ENCODE measurements around the gene PGAP3.

Gene PGAP3

DNA sequence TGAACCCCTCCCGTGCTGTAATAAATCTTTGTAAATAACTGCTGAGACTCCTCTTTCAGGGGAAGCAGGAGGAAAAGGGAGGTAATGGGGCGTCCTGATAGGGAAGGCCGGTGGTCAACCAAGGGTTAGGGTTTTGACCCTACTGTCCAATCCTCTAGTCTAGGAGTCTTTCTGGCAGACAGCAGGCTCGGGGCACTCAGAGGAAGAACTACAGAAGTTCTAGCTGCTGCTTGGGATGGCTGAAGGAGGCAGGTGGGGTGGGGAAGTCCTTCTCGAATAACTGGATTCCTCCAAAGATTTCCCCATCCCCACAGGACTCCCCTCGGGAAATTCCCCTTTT lies 51.3 kb downstream of the PGAP3 start:
- DNase-seq = no peak

DNA sequence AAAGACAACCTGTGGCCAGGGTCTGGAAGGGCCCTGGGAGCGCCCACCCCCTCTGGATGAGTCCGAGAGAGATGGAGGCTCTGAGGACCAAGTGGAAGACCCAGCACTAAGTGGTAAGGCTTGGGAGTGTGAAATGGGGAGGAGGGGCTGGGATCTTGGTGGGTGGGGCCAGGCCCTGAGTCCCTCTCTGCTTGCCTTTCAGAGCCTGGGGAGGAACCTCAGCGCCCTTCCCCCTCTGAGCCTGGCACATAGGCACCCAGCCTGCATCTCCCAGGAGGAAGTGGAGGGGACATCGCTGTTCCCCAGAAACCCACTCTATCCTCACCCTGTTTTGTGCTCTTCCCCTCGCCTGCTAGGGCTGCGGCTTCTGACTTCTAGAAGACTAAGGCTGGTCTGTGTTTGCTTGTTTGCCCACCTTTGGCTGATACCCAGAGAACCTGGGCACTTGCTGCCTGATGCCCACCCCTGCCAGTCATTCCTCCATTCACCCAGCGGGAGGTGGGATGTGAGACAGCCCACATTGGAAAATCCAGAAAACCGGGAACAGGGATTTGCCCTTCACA lies 52.2 kb downstream of the PGAP3 start:
- DNase-seq = no peak

DNA sequence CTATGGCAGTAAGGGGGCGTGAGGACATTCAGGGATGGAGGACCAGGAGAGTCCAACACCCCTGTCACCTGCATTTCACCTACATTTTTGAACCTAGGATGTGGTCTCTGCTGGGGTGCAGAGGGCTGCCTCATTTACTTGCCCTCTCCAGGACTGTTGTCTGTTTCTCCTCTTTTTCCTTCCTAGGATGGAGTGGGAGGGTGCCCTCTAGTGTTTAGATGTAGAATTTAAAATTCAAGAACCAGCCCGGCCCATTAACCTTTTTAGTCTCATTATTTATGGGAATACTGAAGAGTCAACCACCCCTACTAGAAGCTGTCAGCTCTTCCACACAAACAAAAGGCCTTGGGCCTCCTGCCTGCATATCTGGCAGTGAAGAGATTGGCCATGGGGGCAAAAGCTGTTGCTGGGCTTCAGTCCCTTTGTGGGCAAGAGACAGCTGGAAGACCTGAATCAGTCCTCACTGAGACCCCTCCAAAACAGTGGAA lies 53.4 kb downstream of the PGAP3 start:
- peak; percentile 36 for DNase-seq

DNA sequence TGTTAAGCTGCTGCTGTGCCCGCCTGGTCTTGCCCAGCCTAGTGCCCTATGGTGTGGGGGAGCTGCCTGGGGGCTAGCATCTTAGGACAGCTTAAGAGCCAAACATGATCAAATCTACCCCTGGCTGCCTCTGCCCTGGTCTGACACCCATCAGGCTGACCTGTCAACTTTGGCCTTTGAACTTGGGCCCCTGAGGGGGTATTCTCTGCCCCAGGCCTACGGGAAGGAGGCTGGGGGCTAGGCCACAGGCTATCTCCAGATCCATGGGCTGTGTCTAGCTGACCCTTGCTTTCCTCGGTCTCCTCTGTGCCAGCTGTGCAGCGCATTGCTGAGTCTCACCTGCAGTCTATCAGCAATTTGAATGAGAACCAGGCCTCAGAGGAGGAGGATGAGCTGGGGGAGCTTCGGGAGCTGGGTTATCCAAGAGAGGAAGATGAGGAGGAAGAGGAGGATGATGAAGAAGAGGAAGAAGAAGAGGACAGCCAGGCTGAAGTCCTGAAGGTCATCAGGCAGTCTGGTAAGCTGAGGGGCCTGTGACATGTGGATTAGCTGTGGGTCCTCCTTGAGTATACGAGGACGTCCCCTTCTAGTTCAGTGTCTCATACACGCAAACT lies 54.2 kb downstream of the PGAP3 start:
- DNase-seq = no peak

DNA sequence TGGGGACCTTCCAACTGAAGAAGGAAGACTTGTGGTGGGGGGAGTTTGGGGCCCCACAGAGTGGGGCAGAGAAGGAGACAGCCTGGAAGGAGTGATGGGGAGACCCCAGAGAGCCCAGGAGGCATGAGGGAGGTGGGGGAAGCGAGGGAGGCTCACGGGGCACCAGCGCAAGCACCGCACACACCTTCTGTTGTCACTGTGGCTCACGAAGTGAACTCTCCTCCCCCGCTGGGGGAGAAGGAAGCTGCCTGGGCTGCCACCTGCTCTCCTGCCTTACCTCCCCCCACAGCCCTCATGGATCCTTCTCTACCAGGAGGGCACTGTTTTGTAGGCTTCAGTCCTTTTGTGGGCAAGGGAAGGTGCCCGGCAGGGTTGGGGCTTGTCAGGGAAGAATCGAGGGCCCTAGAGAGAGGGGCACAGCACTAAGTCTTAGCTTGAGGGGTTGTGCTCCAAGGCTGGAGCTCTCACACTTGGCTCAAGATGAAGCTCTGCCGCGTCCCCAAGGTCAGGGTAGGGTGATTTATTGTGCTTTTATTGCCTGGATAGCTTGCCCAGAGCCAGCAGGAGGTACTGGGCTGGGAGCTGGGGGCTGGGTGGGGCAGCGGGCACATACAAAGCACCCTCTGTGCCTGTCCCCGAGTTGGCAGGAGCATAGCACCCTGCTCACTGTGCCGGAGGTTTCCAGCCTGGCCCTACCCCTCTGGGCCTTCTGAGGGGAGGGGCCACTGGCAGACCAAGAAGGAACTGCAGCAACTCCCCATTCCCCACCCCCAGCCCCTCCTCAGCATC lies 55.5 kb downstream of the PGAP3 start:
- no peak for DNase-seq

DNA sequence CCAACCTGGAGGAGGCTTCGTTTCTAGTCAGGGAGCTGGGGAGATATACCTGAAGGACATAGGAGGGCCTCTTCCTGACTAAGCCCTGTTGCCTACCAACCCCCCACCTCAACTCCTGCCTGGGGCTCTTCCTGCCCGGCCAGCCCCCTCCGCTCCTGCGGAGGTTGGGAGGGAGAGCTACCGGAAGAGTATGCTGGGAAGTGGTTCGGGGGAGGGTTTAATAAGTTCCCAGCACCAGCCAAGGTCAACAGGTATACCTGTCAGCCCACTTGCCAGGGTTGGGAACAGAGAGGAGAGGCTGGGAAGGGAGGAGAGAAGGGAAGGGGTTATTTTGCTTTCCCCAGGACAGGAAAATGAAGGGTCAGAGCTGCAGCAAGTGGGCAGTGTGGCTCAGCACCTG lies 56.5 kb downstream of the PGAP3 start:
- no peak for DNase-seq

DNA sequence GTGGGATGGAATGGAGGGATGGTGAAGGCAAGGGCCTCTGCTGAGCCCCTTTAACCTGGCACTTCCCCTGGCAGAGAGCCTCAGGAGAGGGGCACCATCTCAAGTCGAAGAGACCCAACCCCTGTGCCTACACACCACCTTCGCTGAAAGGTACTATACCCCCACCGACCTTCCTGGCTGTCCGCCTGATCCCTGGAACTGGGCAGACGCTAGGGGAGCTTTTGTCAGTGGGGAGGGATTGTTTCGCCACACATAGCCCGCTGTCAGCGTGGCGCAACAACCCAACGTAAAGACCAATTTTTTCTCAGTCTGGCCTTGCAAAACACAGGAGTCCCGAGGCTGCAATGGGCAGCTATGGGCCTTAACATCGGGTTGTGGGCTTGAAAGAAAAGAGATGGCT lies 58.0 kb downstream of the PGAP3 start:
- DNase-seq = no peak

DNA sequence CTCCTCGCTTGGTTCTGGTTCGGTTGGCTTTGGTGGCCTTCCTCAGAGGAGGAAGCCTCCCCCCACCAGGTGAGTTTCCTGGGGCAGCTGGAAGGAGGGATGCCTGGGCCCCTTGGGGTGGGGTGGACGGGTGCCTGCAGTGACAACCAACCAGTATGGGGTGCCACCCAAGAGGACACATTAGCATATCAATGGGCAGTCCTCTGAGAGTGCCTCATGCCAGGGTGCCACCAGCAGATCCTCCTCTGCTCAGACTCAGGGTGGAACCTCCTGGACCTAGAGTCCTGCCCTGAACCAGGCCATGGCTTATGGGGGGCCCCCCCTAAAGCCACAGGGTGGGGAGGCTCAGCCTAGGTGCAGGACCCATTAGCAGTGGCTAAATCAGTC lies 58.4 kb downstream of the PGAP3 start:
- DNase-seq = no peak

DNA sequence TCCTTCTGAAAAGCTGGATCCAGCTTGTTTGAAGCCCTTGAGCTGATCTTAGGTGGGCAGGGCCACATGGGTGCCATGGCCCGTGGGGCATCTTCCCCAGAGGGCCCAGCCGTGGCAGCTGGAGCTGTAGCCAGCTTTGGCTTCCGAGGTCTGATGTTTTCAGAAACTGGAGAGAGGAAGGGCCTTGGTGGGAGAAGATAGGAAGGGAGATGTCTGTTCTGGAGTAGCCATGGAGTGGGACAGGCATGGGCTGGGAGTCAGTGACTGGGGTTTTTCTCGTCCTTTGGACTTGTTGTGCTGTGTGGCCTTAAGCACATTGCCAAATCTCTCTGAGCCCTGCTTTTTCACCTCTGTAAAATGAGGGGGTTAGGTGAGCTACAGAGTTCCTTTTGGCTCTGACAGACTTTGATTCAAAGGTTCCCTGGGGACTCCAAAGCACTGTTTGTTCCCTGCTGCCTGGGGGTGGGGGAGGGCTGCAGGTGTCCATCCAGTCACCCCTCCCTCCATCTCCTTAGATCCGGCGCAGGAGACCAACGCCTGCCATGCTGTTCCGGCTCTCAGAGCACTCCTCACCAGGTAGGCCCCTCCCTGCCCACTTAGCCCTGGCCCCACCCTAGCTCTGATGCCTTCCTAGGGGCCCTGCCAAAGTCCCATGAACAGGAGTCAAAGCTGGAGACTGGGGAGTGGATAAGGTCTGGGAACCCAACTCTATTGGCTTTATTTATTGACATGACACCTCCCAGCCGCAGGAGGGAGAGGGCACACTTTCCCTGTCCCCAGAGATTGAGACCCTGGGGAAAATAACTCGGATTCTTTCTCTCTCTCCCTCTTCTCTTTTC lies 59.0 kb downstream of the PGAP3 start:
- DNase-seq = peak; percentile 30

DNA sequence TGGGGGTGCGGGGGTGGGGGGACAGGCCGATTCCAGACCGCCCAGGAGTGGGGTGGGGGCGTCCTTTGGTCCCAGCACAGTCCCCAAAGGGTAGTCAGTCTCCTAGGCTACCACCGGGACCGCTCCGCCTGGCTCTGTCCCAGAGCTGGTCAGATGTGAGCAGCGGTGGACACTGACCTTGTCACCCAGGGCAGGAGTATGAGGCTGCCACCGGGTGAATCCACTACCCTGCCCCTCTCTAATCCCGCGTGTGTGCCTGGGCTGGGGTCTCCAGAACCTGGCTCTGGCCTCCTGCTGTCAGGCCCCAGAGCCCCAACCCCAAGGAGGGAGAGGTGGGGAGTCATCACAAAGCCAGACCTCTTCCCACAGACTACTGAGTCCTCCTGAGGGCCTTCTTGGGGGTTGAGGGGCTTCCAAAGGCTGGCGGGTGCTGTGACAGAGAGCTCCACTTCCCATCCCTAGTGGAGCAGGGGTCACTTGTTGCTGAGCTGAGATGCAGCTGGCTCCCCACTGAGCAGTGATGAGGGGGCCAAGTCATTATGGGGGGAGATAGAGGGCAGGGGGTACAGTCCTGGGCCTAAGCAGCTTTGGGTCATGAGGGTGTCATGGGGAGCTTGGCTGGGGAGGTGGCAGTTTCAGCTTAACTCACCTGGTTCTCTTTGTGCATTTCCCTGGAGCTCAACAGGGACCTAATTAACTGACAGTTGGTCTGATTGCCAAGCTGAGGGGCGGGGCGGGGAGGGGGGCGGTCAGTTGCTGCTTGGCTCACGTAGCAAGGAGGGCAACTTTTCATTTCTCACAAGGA lies 59.9 kb downstream of the PGAP3 start:
- peak; percentile 18 for DNase-seq

DNA sequence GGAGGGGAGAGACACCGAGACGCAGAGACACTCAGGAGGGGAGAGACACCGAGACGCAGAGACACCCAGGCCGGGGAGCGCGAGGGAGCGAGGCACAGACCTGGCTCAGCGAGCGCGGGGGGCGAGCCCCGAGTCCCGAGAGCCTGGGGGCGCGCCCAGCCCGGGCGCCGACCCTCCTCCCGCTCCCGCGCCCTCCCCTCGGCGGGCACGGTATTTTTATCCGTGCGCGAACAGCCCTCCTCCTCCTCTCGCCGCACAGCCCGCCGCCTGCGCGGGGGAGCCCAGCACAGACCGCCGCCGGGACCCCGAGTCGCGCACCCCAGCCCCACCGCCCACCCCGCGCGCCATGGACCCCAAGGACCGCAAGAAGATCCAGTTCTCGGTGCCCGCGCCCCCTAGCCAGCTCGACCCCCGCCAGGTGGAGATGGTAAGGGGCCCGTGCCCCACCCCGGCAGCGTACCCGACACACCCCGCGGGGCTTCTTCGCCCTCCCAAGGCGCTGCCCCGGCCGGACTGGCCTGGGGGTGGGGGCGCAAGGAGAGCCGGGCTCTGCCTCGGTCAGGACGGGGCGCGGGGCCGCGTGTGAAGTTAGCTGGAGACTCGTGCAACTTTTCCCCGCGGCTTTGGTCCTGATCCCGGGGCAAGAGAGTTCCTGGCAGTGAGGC lies 60.7 kb downstream of the PGAP3 start:
- no peak for DNase-seq

DNA sequence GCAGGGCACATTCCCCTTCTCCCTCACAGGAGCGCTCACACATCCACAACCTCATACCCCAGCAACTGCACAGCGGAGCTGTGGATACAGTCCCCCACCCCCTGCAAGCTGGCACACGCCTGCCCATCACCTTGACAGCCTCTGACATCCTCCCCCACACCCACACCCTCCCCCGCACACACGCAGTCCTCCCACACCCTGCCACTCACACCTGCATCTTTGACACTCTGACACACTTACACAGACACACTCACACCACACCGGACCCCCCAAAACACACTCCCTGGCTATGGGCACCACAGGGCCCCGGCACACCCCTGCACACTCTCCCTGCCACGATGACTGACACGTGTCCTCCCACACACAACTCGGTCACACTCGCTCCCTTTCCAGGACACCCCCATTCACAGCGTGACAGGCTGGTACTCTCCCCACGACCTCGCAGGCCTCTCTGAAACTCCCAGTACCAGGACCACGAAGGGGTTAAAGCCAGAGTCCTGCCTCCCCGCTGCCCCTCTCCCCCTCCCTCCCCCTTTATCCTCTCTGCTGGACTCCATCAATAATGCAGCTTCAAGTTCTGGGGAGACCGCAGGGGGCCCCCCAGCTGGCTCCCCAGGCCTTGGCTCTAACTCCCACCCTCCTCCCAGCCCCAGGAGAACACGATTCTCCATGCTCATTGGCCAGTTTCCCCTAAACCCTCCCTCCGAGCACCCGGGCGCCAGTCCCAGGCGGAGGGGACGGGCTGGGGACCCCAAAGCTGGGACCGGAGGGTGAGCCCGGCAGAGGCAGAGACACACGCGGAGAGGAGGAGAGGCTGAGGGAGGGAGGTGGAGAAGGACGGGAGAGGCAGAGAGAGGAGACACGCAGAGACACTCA lies 61.4 kb downstream of the PGAP3 start, which contains the start of gene PPP1R1B:
TSS of gene PPP1R1B (plus strand) at position 782 of the 876 bp plus-strand sequence. CDS start 441 bp downstream, outside the sequence.
- no peak for DNase-seq

DNA sequence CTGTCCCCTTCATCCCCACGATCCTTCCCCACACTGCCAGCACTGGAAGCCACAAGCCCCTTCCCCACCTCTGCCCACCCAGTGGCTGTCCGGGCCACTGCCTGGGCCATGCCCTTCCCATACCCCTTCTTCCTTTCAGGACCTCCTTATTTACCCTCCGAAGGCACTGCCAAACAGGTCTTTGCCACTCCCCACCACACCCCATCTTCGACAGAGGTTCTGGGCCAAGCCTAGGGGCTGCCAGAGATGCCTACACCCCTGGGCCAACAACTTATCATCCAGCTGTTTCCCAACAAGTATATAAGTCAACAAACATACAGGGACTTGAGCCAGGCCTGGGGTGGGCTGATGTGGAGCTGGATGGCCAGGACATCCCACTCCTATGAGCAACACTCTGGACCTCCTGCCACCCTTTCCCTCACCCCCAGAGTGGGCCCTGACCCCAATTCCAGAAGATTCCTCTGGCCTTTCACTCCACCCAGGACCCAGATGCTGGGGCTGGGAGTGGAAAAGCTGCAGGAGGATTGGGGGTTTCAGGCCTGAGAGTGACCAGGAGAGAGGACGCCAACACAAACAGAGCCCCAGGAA lies 62.6 kb downstream of the PGAP3 start:
- no peak for DNase-seq

DNA sequence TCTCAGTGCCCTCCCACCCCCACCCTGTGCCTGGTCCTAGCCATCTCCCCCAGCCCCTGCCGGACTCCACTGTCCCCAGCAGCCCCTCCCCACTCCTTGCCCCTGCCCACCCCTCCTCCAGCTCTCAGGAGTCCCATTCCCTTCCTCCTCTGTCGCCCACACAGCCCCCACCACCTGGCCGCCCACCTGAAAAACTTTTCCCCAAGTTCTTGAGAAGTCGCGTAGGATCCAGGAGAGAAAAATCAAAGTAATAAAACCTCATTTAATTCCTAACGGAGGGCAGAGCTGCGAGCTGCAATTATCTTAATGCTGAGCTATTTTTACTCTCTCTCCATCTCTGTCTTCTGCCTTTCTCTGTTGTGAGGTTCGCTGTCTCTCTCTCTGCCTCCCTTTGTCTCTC lies 63.5 kb downstream of the PGAP3 start:
- DNase-seq = no peak

DNA sequence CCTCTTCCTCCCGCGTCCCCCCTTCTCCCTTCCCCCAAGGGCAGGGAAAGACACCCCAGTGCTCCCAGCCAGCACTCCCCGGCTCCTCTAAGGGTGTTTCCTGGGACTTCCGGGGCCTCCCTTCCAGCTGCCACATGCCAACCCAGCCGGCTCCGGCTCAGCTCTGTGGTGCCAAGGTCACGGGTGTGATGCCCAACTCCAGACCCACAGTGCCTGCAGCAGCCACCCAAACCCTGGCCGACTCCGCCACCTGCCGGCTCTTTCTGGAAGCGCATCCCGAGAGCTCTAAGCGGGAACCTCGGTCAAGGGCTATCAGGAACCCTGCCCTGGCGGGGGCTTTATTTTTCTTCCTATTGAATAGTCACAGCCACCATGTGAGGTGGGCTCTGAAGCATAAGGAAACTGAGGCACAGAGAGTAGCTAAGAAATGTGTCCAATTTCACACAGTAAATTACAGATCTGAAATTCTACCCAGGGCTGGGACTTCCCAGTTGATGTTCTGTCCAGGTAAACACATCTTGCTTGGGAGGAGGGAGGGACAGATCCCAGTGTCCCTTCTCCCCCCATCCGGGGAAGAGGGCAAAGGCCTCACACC lies 64.4 kb downstream of the PGAP3 start:
- DNase-seq = peak; percentile 49

DNA sequence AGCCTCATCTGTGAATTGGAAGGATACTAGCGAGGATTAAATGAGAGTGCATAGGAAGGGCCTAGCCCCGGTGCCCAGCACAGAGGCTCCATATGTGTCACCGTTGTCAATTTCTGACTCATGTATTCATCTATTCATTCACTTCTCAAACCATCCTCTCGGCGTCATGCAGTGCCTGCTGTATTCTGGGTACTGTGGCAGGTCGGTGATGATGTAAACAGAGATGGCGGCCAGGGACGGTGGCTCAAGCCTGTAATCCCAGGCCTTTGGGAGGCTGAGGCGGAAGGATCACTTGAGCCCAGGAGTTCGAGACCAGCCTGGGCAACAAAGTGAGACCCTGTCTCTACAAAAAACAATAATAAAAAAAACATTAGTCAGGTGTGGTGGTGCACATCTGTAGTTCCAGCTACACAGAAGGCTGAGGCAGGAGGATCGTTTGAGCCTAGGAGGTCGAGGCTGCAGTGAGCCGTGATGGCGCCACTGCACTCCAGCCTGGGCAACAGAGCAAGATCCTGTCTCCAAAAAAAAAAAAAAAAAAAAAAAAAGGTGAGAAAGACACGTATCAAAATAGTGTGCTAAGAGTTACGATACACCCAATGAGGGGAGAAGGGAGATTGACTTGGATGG lies 65.4 kb downstream of the PGAP3 start:
- no peak for DNase-seq

DNA sequence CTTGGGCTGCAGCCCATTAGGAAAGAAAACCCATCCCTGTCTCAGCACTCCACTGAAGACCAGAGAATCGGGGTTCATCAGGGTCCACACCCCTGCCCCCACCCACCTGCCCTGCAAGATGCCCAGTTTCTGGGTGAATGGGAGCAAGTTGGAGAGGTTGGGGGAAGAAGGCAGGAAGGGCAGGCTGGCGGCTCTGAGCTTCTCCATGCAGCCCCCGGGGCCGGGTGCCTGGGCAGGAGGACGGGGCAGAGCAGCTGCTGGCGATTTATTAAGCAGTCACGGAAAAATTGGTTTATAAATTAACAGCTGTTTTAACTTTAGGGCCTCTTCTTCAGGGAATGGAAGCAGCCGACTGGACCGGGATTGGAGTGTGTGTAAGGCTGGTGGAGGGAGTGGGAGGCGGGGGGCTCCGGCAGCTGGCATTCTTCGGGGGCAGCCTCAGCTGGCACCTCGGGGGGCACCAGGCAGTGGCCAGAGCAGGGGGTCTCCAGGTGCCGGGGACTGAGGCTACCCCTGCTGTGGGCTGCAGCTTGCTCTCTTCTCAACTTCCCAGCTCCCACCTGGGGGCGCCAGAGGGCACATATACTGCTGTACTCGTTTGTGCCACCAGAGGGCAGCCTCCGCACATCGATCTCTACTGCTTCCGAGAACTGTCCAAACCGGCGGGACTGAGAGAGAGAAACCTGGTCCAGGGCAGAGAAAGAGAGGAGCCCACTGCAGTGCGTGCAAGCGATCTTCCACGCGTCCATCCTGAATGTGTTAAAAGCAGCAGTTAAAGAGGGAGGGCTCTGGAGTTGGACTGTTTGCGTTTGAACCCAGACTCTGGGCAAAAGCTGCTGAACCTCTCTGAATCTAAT lies 66.1 kb downstream of the PGAP3 start:
- DNase-seq = peak; percentile 54
